K562 (cell line): ENCODE measurements around the gene ANKRD13D. TPM values are rescaled to one million over a fixed set of nuclear protein-coding genes. Genes with fewer than 3 reads are reported as not detected.

Experiments used
- ARID2 ChIP-seq: fragments of 450-650 bp; IDR thresholded peaks from 2 replicates; pipeline ENCODE4 v1.6.1; 2017; ENCODE audit warnings: antibody characterized with exemption, mild to moderate bottlenecking
- BCLAF1 ChIP-seq, 2 experiments: fragments of 450-650 bp in 1 of 2; IDR thresholded peaks; 2 replicates each; pipeline ENCODE4 v1.6.1; 2011 to 2017; ENCODE audit warnings: low read depth in 2 of 2, antibody characterized with exemption in 1 of 2, borderline replicate concordance in 1 of 2, low read length in 1 of 2, mild to moderate bottlenecking in 1 of 2, mixed read lengths in 1 of 2; ENCODE audit not compliant: control insufficient read depth in 1 of 2
- ELK1 ChIP-seq: sonication (generic); formaldehyde crosslinking; IDR thresholded peaks from 2 replicates; pipeline ENCODE4 v1.8.1; 2022; ENCODE audit warnings: missing genetic modification reagents
- GMEB1 ChIP-seq: fragments of 250-450 bp; sonication (Bioruptor Pico); IDR thresholded peaks from 2 replicates; pipeline ENCODE4 v1.4.0; 2020; ENCODE audit warnings: mild to moderate bottlenecking
- MEF2D ChIP-seq: conservative IDR thresholded peaks from 2 replicates; pipeline ENCODE4 v1.6.1; 2016; ENCODE audit warnings: low read depth, missing genetic modification characterization, missing compliant biosample characterization
- PREB ChIP-seq: sonication (generic); formaldehyde crosslinking; IDR thresholded peaks from 2 replicates; pipeline ENCODE4 v1.8.1; 2023; ENCODE audit warnings: mild to moderate bottlenecking, missing genetic modification reagents
- PRMT5 ChIP-seq: sonication (generic); formaldehyde crosslinking; IDR thresholded peaks from 2 replicates; pipeline ENCODE4 v1.5.0; 2020; ENCODE audit warnings: missing genetic modification reagents
- SRSF7 ChIP-seq: fragments of 200-400 bp; formaldehyde crosslinking; optimal IDR thresholded peaks from 2 replicates; pipeline ENCODE3; 2017; ENCODE audit warnings: mild to moderate bottlenecking, low read depth, low read length
- ZNF121 ChIP-seq: sonication (generic); formaldehyde crosslinking; conservative IDR thresholded peaks from 2 replicates; pipeline ENCODE4 v1.8.0; 2022; ENCODE audit warnings: missing genetic modification reagents
- ZNF263 ChIP-seq: sonication (generic); formaldehyde crosslinking; IDR thresholded peaks from 2 replicates; pipeline ENCODE4 v1.8.0; 2022; ENCODE audit warnings: mild to moderate bottlenecking, missing genetic modification reagents, borderline replicate concordance
- ZNF407 ChIP-seq: fragments of 450-650 bp; IDR thresholded peaks from 2 replicates; pipeline ENCODE4 v1.6.1; 2016; ENCODE audit warnings: low read depth
- polyA plus RNA-seq, 8 experiments: library from polyadenylated mRNA; depleted of rRNA in 4 of 8; stranded (reverse) in 5 of 8; unstranded in 3 of 8; fragments of >200 nt; fragmentation: Nextera tagmentation in 2 of 8; fragmentation: Illumina TruSeq in 1 of 8; extraction: Ambion mirVana in 2 of 8; extraction: Trizol in 1 of 8; gene quantifications; 2 replicates each; pipeline versions ENCODE4 v1.2.1 to v1.2.3, GENCODE V29; 2011 to 2014; ENCODE audit warnings: inconsistent platforms in 1 of 8, missing spikeins in 1 of 8
- total RNA-seq, 7 experiments: library from RNA; depleted of rRNA in 6 of 7; stranded (reverse); fragments of >200 nt in 6 of 7; fragmentation: Illumina TruSeq in 2 of 7; extraction: Trizol in 2 of 7; gene quantifications; 2 replicates each; pipeline versions ENCODE4 v1.2.1 to v1.2.3, GENCODE V29; 2011 to 2021; ENCODE audit warnings: low replicate concordance in 1 of 7

The ANKRD13D gene
- total and polyA plus RNA-seq, 9 of the 15 experiments (the other 6 are each of a cell fraction or from before 2014, with no cell fraction given) = 0.94 to 40.9 (median 22.4) TPM

- TF ChIP-seq ELK1 (CRISPR knock-in tag) (no peak), ARID2 (no peak), SRSF7 (no peak), PRMT5 (CRISPR knock-in tag) (no peak), PREB (no peak), ZNF263 (CRISPR knock-in tag) (no peak), MEF2D (tag) (no peak), GMEB1 (no peak), ZNF407 (no peak), ZNF121 (CRISPR knock-in tag) (no peak), BCLAF1 (IDR thresholded peaks at IDR 0.05; ENCODE audit: borderline replicate concordance in 1 of 2, control insufficient read depth in 1 of 2, low read depth in 2 of 2, low read length in 1 of 2) (no peak)
Observed at GRCh38 chr11:67275606-67276409, 13.3 kb upstream of the ANKRD13D start (continued).
